Activated T-cell treated with anti-CD3 and anti-CD28 coated beads, Interleukin-2, amount 50 U/mL, for 1 hour (primary cell): ENCODE results near the gene LKAAEAR1.

Source experiments
- DNase-seq: peaks from one replicate; pipeline ENCODE4 v3.0.0-alpha.2; 2020

Gene LKAAEAR1

DNA sequence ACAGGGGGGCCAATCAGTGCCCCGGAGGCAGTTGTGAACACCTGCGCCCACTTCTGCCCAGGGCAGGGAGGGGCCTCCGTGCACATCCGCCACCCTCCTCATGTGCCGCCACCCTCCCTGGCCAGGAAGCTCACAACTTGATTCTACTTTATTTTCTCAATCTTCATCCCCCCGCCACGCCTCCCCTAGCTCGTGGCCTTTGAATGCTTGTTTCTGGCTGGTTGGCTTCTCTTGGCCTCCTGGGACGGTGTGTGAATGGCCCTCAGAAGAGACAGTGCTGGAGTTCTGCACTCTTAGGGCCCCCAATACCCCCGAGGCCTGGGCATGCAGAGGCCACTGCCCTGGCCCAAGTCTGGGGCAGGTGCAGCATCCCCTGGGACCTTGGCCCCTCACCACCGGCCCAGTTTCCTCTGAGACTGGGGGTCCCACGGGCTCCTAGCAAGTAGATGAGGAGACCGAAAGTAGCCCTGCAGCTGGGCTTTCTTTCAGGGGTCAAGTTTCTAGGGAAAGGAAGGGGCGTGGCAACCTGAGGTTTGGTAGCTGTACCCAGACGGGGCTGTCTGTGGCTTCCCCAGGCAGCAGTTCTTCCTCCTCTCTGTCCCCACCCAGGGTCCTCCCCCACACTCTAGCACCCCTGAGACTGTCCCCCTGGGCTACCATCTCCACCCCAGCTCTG, 6.2 kb downstream of the LKAAEAR1 start:
- DNase-seq: peak; percentile 63

DNA sequence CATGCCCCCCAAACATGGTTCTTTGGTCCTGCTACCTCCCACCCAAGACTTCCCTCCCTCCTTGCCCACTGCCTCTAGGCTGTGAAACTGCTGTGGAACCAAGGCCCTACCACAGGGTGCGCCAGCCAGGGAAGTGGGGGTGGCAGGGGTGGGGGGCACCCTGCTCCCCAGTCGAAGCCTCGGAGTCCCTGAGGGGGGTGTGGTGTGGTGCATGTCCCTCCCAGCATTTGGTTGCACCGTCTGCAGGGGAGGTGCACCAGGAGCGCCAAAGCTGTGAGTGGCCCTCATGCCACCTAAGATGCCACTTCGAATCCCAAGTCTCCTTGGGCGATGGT, 6.7 kb downstream of the LKAAEAR1 start:
- DNase-seq: no peak

- DNase-seq: peak; percentile 42
Measured at GRCh38 chr20:64077094-64077493, 7.1 kb downstream of the LKAAEAR1 start.

DNA sequence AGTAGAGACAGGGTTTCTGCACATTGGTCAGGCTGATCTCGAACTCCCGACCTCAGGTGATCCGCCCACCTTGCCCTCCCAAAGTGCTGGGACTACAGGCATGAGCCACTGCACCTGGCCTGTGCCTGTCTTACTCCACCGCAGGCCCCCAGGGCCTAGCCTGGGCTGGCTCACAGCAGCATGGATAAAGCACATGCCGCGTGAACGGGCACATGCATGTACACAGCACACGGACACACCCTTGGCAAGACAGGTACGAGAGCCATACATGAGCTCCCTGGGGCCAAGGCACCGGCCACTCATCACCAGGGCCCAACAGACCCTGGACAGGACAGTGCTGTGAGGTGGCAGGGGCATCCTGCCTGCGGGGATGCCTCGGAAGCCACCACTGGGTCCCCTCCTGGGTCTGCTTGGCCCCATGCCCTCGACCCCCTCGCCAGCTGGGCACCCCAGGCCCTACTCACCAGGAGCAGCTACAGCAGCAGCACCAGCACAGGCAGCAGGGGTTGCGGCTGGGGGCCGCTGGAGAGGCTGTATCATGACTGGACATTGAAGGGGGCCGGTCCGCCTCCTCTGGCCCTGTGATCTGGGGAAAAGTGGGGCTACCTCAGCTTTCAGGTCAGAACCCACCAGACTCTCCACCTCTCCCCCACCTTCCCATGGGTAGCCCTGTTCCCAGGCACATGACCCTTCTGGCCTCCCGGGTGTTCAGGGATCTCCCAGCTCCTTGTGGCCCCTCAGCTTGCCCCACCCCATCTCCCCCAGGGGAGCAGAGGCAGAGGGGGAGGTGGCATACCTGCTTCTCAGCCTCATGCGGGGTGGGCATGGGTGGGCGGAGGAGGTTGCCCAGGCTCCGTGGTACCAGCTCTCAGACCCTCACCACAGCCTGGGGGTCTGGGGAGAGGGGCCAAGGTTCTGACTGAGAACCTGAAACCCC, 7.9 kb downstream of the LKAAEAR1 start:
- DNase-seq: no peak

GRCh38 chr20:64075556-64075955, 8.6 kb downstream of the LKAAEAR1 start:
- DNase-seq: no peak

GRCh38 chr20:64074963-64075362, 9.2 kb downstream of the LKAAEAR1 start:
- DNase-seq: no peak

DNA sequence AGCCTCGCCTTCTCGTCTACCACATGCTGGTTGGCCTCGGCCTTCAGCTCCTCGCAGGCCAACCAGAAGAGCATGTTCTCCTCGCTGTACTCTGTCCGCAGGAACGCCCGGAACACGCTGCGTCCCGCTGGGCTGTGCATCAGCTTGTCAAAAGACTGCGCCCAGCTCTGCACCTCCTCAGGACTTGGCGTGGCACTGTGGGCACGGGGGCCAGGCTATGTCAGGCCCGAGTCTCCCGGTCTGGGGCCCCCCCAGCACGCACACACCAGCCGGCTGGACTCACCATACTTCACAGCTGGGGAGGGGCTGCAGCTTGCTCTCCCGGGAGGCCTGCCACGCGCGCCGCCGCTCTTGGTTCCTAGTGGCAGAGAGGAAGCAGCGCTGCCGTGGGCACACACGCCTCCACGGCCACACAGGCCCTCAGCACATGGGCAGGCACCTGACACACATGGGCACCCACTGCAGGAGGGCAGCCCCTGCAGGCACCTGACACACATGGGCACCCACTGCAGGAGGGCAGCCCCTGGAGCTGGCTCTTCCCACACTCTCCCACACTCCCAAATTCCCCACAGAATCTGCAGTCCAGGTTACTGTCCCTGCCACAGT, 9.9 kb downstream of the LKAAEAR1 start:
- DNase-seq: no peak

- DNase-seq: no peak
Measured at GRCh38 chr20:64073476-64074183, 10.6 kb downstream of the LKAAEAR1 start.

DNA sequence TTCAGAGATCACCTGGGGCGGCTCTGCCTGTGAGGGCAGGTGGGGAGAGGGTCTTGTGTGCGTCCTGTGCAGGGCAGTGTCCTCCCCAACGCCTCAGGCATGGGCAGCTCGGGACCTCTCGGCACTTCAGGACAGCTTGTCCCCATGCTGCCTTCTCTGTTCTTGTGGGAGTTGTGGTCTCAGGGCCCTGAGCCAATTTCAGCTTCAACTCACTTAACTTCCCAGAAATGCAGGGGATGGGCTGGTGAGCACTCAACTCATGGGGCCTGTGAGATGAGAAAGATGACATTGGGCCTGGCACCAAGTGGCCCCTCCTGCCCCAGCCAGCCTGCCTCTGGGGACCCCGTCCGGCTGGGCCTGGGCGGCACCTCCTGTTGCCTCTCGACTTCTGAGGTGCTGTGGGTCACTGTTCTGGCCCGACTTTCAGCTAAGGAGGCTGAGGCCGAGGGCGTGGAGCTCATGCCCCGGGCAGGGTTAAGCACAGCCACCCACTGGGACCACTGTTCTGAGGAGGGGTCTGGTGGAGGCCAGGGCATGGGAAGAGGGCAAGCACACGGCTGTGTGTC, 11.6 kb downstream of the LKAAEAR1 start:
- DNase-seq: no peak

- DNase-seq: no peak
Measured at GRCh38 chr20:64071341-64072332, 12.6 kb downstream of the LKAAEAR1 start.

DNA sequence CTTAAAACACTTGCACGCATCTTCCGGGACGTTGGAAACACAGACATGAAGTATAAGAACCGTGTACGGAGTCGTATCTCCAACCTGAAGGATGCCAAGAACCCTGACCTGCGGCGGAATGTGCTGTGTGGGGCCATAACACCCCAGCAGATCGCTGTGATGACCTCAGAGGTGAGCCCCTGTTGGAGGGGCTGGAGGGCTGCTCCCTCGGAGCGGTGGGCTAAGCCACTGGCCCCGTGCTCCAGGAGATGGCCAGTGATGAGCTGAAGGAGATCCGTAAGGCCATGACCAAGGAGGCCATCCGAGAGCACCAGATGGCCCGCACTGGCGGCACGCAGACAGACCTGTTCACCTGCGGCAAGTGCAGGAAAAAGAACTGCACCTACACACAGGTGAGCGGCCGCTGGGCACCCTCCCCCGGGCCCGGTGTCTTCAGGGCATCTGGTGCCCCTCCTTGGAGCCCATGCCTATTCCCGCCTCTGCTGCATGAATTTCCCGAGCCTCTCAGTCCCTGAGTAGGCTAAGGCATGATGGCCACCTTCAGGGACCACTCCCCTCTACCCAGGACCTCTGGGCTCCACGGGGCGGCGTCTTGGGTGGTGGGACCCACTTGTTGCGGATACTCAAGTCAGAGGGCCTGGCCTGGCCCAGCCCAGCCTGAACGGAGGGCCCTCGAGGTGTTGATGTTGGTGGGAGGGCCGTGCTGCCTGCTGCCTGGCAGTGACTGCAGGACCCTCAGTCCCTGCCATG, 13.8 kb downstream of the LKAAEAR1 start:
- no peak for DNase-seq

- peak; percentile 39 for DNase-seq
Measured at GRCh38 chr20:64069614-64070243, 14.5 kb downstream of the LKAAEAR1 start.

DNA sequence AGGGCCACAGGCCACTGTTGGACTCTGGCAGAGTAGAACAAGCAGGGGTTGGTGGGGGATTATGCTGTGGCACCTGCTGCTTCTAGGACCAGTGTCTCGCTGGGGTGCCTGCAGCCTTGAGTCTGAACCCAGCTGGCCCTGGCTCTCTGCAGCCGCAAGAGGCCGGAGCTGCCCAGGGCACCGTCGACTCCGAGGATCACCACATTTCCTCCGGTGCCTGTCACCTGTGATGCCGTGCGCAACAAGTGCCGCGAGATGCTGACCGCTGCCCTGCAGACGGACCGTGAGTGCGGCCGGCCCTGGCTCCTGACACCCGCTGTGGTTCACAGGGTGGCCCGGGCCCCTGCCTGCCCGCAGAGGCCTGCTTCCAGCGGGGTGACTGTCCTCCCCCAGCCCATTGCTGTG, 15.0 kb downstream of the LKAAEAR1 start:
- no peak for DNase-seq

GRCh38 chr20:64068386-64069208, 15.6 kb downstream of the LKAAEAR1 start:
- DNase-seq: no peak

- DNase-seq: no peak
Measured at GRCh38 chr20:64067733-64068307, 16.4 kb downstream of the LKAAEAR1 start.

DNA sequence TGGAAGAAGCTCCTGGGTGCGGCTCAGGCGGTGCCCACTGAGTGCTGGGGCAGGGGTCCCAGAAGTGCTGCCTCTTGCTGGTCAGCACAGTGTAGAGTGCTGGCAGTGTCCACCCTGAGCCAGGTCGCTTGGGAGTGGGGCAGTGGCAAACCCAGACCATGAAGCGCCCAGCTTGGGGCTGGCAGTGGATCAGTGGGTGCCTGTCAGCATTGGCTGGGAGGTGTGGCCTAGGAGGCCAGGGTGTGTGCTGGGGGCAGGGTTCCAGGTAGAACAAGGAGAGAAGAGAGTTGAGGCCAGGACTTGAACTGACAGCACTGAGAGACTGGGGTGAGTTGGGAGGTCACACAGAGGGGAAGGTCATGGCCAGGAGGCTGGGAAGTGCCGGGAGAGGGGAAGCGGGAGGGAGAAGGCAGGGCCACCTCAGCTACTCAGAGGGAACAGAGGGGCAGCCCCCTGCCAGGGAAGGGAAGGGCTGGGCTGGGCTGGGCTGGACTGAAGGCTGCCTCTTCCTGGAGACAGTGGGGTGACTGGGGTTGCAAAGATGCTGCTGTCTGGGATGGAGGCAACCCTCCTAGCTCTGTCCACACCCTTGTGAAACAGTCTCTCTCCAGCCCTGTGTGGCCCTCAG, 17.1 kb downstream of the LKAAEAR1 start:
- no peak for DNase-seq

DNA sequence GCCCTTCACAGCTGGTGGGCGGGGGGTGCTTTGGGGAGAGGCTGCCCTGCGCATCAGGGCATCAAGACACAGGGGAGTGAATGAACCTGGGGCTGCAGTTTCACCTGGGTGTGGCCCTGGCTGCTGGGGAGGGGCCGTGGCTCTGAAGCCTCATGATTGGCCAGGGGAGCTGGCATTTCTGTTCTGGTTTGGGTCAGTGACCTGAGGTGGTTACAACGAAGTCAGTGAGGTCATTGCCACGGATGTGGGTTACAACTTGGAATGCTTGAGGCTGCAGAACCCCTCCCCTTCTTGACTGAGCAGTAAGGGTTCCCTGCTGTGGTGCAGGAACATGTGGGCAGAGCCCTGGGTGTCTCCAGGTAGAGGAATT, 18.2 kb downstream of the LKAAEAR1 start:
- DNase-seq: peak; percentile 45
